NCI-H82 (cell line): ENCODE results near the gene PTX4.

Experiments
- DNase-seq: peaks from one replicate; lab custom pipeline; 2025; lab: John Stamatoyannopoulos, UW

The PTX4 gene

GRCh38 chr16:1488619-1489018 is at the start of gene PTX4:
Gene PTX4 (minus strand): TSS chr16:1488944. CDS start chr16:1488909, 35 bp downstream.
- DNase-seq, result no peak

- DNase-seq, result no peak
Observed at GRCh38 chr16:1537763-1538289, 49.1 kb upstream of the PTX4 start.

- DNase-seq, result no peak
Observed at GRCh38 chr16:1537138-1537577, 48.4 kb upstream of the PTX4 start.

- no peak for DNase-seq
Observed at GRCh38 chr16:1536601-1537000, 47.9 kb upstream of the PTX4 start.

GRCh38 chr16:1535391-1536291 is 46.9 kb upstream of the PTX4 start:
- no peak for DNase-seq

- DNase-seq, result no peak
Observed at GRCh38 chr16:1534021-1535020, 45.6 kb upstream of the PTX4 start.

GRCh38 chr16:1533443-1533951 is 44.8 kb upstream of the PTX4 start, which contains the start of gene TMEM204:
Gene TMEM204 (plus strand): TSS chr16:1533666. CDS start chr16:1534276, 610 bp downstream.
- no peak for DNase-seq

- DNase-seq, result no peak
Observed at GRCh38 chr16:1532771-1533170, 44.0 kb upstream of the PTX4 start.

- no peak for DNase-seq
Observed at GRCh38 chr16:1532081-1532760, 43.5 kb upstream of the PTX4 start.

GRCh38 chr16:1531638-1531910 is 42.8 kb upstream of the PTX4 start:
- DNase-seq, result no peak

GRCh38 chr16:1530883-1531637 is 42.3 kb upstream of the PTX4 start:
- no peak for DNase-seq

GRCh38 chr16:1530349-1530882 is 41.7 kb upstream of the PTX4 start:
- DNase-seq, result no peak

- no peak for DNase-seq
Observed at GRCh38 chr16:1528921-1529537, 40.3 kb upstream of the PTX4 start.

- DNase-seq, result no peak
Observed at GRCh38 chr16:1527836-1528811, 39.4 kb upstream of the PTX4 start.

GRCh38 chr16:1526608-1527555 is 38.1 kb upstream of the PTX4 start:
- DNase-seq, result no peak

GRCh38 chr16:1525871-1526607 is 37.3 kb upstream of the PTX4 start:
- no peak for DNase-seq

- DNase-seq, result no peak
Observed at GRCh38 chr16:1524366-1524765, 35.6 kb upstream of the PTX4 start.
